GM10248 (cell line): Measurements from ENCODE around the gene NOP56.
"Not testable (repeated sequence)": the region's sequence is repeated elsewhere in the genome, so short reads cannot be mapped to it uniquely, and the experiment has no call there.

Source experiments
- CTCF ChIA-PET: fragments of 300-600 bp; sonication (Branson Sonifier 250); formaldehyde crosslinking; extraction: SDS; loops from one replicate; lab custom pipeline; 2021; ENCODE audit warnings: antibody characterized with exemption; lab: Yijun Ruan, JAX
- POLR2A ChIA-PET: fragments of 350-650 bp; sonication (Branson Sonifier 250); formaldehyde crosslinking; extraction: SDS; loops from one replicate; lab custom pipeline; 2020; ENCODE audit warnings: antibody characterized with exemption; lab: Yijun Ruan, JAX
- DNase-seq: peaks from one replicate; pipeline ENCODE4 v3.0.0; 2012; ENCODE audit errors: extremely low spot score
- CTCF ChIP-seq: IDR thresholded peaks from 2 replicates; pipeline ENCODE4 v1.5.1; 2012; ENCODE audit warnings: mild to moderate bottlenecking, low read depth; ENCODE audit errors: extremely low read depth, missing control alignments, control extremely low read depth

NOP56 gene

GRCh38 chr20:2693286-2694007, 41.0 kb downstream of the NOP56 start:
- peak; percentile 67 for DNase-seq
- peak; percentile 2 for TF ChIP-seq CTCF
- POLR2A ChIA-PET, result no interaction called here
- CTCF ChIA-PET, result interaction anchor here (1.1 kb wide), 1 partner anchor 16 kb away, joined by 3 read pairs; no protein-coding TSS in a partner anchor

GRCh38 chr20:2694008-2694471, 41.6 kb downstream of the NOP56 start:
- POLR2A ChIA-PET, result no interaction called here
- CTCF ChIA-PET, result interaction anchor here (1.1 kb wide), 1 partner anchor 15 kb away, joined by 3 read pairs; no protein-coding TSS in a partner anchor
- TF ChIP-seq CTCF, result no peak
- DNase-seq, result no peak

- TF ChIP-seq CTCF, result no peak
- ChIA-PET CTCF (interaction anchor here (0.6 to 1.1 kb wide), 2 partner anchors 9 to 15 kb away, joined by 3 read pairs; no protein-coding TSS in a partner anchor), POLR2A (no interaction called here)
- no peak for DNase-seq
Measured at GRCh38 chr20:2694519-2694918, 42.1 kb downstream of the NOP56 start.

- POLR2A ChIA-PET, result no interaction called here
- TF ChIP-seq CTCF, result no peak
- DNase-seq, result no peak
- CTCF ChIA-PET, result no interaction called here
Measured at GRCh38 chr20:2695206-2695983, 43.0 kb downstream of the NOP56 start.

GRCh38 chr20:2695984-2696525, 43.6 kb downstream of the NOP56 start:
- CTCF ChIA-PET, result interaction anchor here (1.2 kb wide), 1 partner anchor 15 kb away, joined by 3 read pairs; no protein-coding TSS in a partner anchor
- POLR2A ChIA-PET, DNase-seq: not testable (repeated sequence)

- DNase-seq, result no peak
- no peak for TF ChIP-seq CTCF
- POLR2A ChIA-PET, result no interaction called here
- CTCF ChIA-PET, result interaction anchor here (1.2 kb wide), 1 partner anchor 14 kb away, joined by 3 read pairs; no protein-coding TSS in a partner anchor
Measured at GRCh38 chr20:2696646-2697045, 44.2 kb downstream of the NOP56 start.

- no peak for TF ChIP-seq CTCF
- CTCF ChIA-PET, result interaction anchor here (1.0 kb wide), 1 partner anchor 56 kb away, joined by 3 read pairs; no protein-coding TSS in a partner anchor
- no peak for DNase-seq
- POLR2A ChIA-PET, result no interaction called here
Measured at GRCh38 chr20:2697768-2698167, 45.3 kb downstream of the NOP56 start.
